GM23248 (cell line): ENCODE results near the gene CMKLR1. TPM values are rescaled to one million over a fixed set of nuclear protein-coding genes. Genes with fewer than 3 reads are reported as not detected.
A peak's percentile ranks its signal among the peaks of the same experiment; 100 is the strongest.

Experiments used
- DNase-seq: peaks from one replicate; pipeline ENCODE4 v3.0.0-alpha.2; 2015
- H2AFZ ChIP-seq: fragments of 200-600 bp; sonication (generic); 2 replicates; pipeline ENCODE4 v1.6.1; 2016; ENCODE audit warnings: antibody characterized with exemption
- H3F3A ChIP-seq: fragments of 200-600 bp; sonication (generic); 2 replicates; pipeline ENCODE4 v1.6.1; 2016; ENCODE audit warnings: mild to moderate bottlenecking, antibody characterized with exemption, mixed run types; ENCODE audit not compliant: insufficient read depth
- H3K27ac ChIP-seq: fragments of 200-600 bp; sonication (generic); 2 replicates; pipeline ENCODE4 v1.5.1; 2016; ENCODE audit warnings: mild to moderate bottlenecking
- H3K27me3 ChIP-seq: fragments of 200-600 bp; sonication (generic); replicated peaks from 2 replicates; pipeline ENCODE4 v1.6.1; 2016; ENCODE audit warnings: mild to moderate bottlenecking; ENCODE audit not compliant: insufficient read depth
- H3K36me3 ChIP-seq: fragments of 200-600 bp; sonication (generic); 2 replicates; pipeline ENCODE4 v1.6.1; 2016; ENCODE audit warnings: low read depth, mild to moderate bottlenecking
- H3K4me1 ChIP-seq: fragments of 200-600 bp; sonication (generic); 2 replicates; pipeline ENCODE4 v1.6.1; 2016; ENCODE audit warnings: mild to moderate bottlenecking; ENCODE audit not compliant: insufficient read depth
- H3K4me2 ChIP-seq: fragments of 200-600 bp; sonication (generic); one replicate; pipeline ENCODE4 v1.6.1; 2016; ENCODE audit warnings: mild to moderate bottlenecking; ENCODE audit not compliant: unreplicated experiment
- H3K4me3 ChIP-seq: fragments of 200-600 bp; sonication (generic); 2 replicates; pipeline ENCODE4 v1.5.1; 2016; ENCODE audit warnings: mild to moderate bottlenecking
- H3K79me2 ChIP-seq: fragments of 200-600 bp; sonication (generic); 2 replicates; pipeline ENCODE4 v1.6.1; 2016; ENCODE audit warnings: mild to moderate bottlenecking; ENCODE audit not compliant: insufficient read depth
- H3K9ac ChIP-seq: fragments of 200-600 bp; sonication (generic); 2 replicates; pipeline ENCODE4 v1.6.1; 2016; ENCODE audit warnings: mild to moderate bottlenecking
- H3K9me2 ChIP-seq: fragments of 200-600 bp; sonication (generic); 2 replicates; pipeline ENCODE4 v1.6.1; 2016; ENCODE audit warnings: mixed run types, mild to moderate bottlenecking, moderate library complexity; ENCODE audit not compliant: insufficient read depth
- H3K9me3 ChIP-seq: fragments of 200-600 bp; sonication (generic); one replicate; pipeline ENCODE4 v1.6.1; 2017; ENCODE audit warnings: low read depth
- H4K20me1 ChIP-seq: fragments of 200-600 bp; sonication (generic); 2 replicates; pipeline ENCODE4 v1.6.0; 2016; ENCODE audit not compliant: insufficient read depth
- EZH2 ChIP-seq: fragments of 200-600 bp; sonication (generic); IDR thresholded peaks from 2 replicates; pipeline ENCODE4 v1.6.1; 2018; ENCODE audit warnings: antibody characterized with exemption, mild to moderate bottlenecking; ENCODE audit not compliant: insufficient read depth, poor library complexity, severe bottlenecking
- EZH2phosphoT487 ChIP-seq: fragments of 200-600 bp; sonication (generic); IDR thresholded peaks from 2 replicates; pipeline ENCODE4 v1.6.1; 2018; ENCODE audit warnings: antibody characterized with exemption, moderate library complexity, mild to moderate bottlenecking, low read depth; ENCODE audit not compliant: insufficient read depth
- WGBS, 2 experiments: methylation state at CpG; one replicate each; pipeline ENCODE4 v1.1.6; 2015 to 2017; ENCODE audit warnings: low lambda C conversion rate in 2 of 2, low coverage in 1 of 2; ENCODE audit errors: missing lambda C conversion rate in 2 of 2; 5-methylcytosine and 5-hydroxymethylcytosine counted together
- in situ Hi-C: fragments of 300-500 bp; cut with MboI; formaldehyde crosslinking; loops from 2 replicates; pipeline ENCODE4 v1.15.0; 2020
- polyA plus RNA-seq: library from polyadenylated mRNA; unstranded; fragments of >200 nt; fragmentation: Nextera tagmentation; extraction: Ambion mirVana; gene quantifications from 2 replicates; pipeline ENCODE4 v1.2.1, GENCODE V29; 2016
- total RNA-seq: library from RNA; depleted of rRNA; stranded (reverse); fragments of >200 nt; shearing (Covaris generic); gene quantifications from 2 replicates; pipeline ENCODE4 v1.2.3, GENCODE V29; 2014

The CMKLR1 gene
- total and polyA plus RNA-seq, 2 experiments from 2014 or later = 1.9 to 2.9 TPM

DNA sequence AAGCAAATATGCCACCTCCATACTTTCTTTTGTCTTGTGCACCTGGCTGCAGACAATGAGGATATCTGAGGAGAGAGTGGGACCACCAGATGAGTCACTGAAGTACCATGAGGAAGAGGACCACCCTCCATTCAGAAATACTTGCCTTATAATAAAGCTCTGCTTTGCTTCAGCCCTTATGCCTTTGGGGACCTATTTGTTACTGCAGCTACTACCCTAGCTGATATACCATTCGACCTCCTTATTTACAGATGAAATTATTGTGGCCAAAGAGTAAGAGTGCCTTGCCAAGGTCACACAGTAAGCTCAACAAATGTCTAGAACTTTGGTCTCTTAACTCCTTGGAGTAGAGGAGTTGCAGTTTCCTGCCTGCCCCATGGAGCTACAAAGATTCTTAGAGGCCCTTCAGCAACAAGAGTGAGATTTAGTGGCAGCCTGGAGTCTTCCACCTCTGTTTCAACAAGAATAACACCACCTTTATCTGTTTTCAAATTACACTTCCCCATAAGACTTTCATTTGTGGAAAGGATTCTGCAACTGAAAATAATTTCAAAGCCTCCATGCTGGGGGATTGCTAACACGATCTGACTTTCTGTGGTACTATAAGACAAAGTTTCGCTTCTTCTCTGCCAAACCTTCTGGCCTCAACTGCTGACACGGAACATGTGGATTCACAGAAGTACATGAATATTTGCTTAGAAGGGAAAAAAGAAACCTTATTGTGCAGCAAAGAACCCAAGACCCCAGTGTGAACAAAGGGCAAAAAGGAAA, 3.6 kb downstream of the CMKLR1 start:
- H3K36me3 ChIP-seq = no peaks in the 10 kb centered on the region
- no peak for DNase-seq
- H3K9me2 ChIP-seq = no peaks in the 10 kb centered on the region
- WGBS, 2 experiments = 66 to 71% methylated on average over 4 of the region's 4 CpGs
- no peaks in the 10 kb centered on the region for H4K20me1 ChIP-seq
- peaks cover 14% of the 10 kb centered on the region for H3F3A ChIP-seq
- no peak overlapping the region for H3K4me2 ChIP-seq
- H3K4me3 ChIP-seq = no peak overlapping the region
- no peaks in the 10 kb centered on the region for H3K79me2 ChIP-seq
- no peak overlapping the region for H3K9ac ChIP-seq
- no peaks in the 10 kb centered on the region for H3K9me3 ChIP-seq
- in situ Hi-C loops = no loop called here
- H3K4me1 ChIP-seq = peaks cover 34% of the 10 kb centered on the region
- no peak overlapping the region for H2AFZ ChIP-seq
- no peaks in the 10 kb centered on the region for H3K27me3 ChIP-seq
- H3K27ac ChIP-seq = no peak overlapping the region
- TF ChIP-seq EZH2phosphoT487 (no peak), EZH2 (no peak)

DNA sequence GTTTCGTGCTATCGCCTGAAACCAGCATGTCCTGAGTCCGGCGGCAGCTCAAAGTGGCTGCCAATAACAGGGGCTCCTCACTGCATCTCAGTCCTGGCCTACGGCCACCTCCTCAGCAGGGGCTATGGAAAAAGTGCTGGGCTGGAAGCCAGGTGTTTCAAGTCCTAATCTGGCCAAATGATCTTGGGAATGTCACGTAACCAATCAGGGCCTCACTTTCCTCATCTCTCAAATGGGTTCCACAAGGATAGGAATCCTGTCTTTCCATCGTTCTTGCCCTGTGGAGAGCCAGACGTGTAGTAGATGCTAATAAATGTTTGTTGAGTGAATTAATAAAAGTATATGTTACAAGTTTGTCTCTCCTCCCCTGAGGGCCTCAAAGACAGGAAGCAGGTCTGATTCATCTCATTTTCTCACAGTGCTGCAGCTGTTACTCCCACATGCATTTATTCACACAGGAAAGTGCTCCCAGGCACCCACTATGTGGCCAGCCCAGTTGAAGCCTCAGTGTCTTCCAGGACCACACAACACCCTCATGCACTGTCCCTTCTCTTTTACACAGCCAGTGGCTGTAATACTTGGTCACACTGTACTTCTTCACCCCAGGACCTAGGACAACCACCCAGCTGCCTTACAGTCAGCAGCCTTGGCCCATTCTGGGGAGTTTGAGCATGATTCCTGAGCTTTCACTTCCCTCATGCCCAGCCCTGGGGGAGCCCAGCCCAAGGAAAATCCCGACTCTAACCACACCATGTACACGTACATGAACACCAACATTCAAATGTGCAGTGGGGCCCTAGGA, 5.0 kb downstream of the CMKLR1 start:
- no peaks in the 10 kb centered on the region for H3K9me2 ChIP-seq
- H3K9me3 ChIP-seq = no peaks in the 10 kb centered on the region
- H4K20me1 ChIP-seq = no peaks in the 10 kb centered on the region
- WGBS, 2 experiments = 65 to 69% methylated on average over 10 of the region's 10 CpGs
- H3K9ac ChIP-seq = no peak overlapping the region
- H3K4me2 ChIP-seq = no peak overlapping the region
- peaks cover 14% of the 10 kb centered on the region for H3F3A ChIP-seq
- peak overlapping the region; percentile 60 for H3K27ac ChIP-seq
- H3K4me3 ChIP-seq = no peak overlapping the region
- no peaks in the 10 kb centered on the region for H3K79me2 ChIP-seq
- no peak for TF ChIP-seq EZH2phosphoT487
- TF ChIP-seq EZH2 = no peak
- in situ Hi-C loops = no loop called here
- H3K4me1 ChIP-seq = peaks cover 31% of the 10 kb centered on the region
- DNase-seq = peak; percentile 87
- H3K27me3 ChIP-seq = no peaks in the 10 kb centered on the region
- H3K36me3 ChIP-seq = no peaks in the 10 kb centered on the region
- H2AFZ ChIP-seq = no peak overlapping the region

DNA sequence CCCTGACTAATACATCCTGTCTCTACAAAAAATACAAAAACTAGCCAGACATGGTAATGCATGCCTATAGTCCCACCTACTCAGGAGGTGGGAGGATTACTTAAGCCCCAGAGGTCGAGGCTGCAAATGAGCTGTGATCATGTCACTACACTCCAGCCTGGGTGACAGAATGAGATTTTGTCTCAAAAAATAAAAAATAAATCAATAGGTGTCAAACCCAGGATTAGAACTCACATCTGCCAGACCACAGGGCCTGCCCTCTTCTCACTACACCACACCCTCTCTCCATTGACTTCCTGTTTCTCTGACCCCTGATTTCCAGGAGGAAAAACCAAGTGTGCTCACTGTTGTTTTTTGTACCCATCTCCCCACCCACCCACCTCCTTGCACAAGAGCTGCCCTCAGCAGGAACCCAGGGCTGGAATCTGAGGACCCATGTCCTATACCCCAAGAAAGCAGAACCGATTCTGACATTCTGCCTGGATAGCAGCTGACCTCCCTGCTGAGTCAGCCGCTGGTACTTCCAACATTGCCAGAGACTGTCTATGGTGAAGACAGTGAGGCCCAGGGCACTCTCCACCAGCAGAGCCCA, 6.2 kb downstream of the CMKLR1 start:
- peak; percentile 89 for DNase-seq
- H3K27me3 ChIP-seq = no peaks in the 10 kb centered on the region
- H3K79me2 ChIP-seq = no peaks in the 10 kb centered on the region
- H3K4me1 ChIP-seq = peaks cover 26% of the 10 kb centered on the region
- WGBS, 2 experiments = 7 to 16% methylated on average over 3 of the region's 3 CpGs
- H3K9me3 ChIP-seq = no peaks in the 10 kb centered on the region
- no peaks in the 10 kb centered on the region for H3K36me3 ChIP-seq
- in situ Hi-C loops = no loop called here
- no peak overlapping the region for H3K4me3 ChIP-seq
- TF ChIP-seq EZH2 (no peak), EZH2phosphoT487 (no peak)
- H3K27ac ChIP-seq = peak overlapping the region; percentile 60
- H4K20me1 ChIP-seq = no peaks in the 10 kb centered on the region
- H3K9me2 ChIP-seq = no peaks in the 10 kb centered on the region
- H3K9ac ChIP-seq = no peak overlapping the region
- no peak overlapping the region for H2AFZ ChIP-seq
- peaks cover 14% of the 10 kb centered on the region for H3F3A ChIP-seq
- peak overlapping the region; percentile 8 for H3K4me2 ChIP-seq

DNA sequence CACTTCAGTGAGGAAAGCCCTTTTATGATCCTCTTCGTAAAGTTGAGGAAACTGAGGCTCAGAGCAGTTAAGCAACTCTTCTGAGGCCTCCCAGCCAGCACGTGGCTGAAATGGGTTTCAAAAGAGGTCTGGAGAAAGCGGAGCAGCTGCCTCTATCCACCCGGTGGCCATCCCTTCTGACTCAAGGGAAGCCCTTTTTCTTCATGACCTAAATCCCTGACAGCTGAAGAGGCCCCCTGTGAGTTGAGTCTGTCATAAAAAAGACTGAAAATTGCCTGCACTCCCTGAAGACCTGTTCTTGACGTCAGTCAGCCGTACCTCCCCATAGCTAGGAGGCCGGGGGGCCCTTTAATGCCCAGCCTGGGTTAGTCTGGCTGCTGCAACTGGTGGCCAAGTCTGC, 10.7 kb downstream of the CMKLR1 start:
- Histone ChIP-seq H3K9me2 (no peaks in the 10 kb centered on the region), H3K4me1 (peaks cover 13% of the 10 kb centered on the region), H3K27me3 (no peaks in the 10 kb centered on the region; the same call in 1 of the 2 replicates), H3K27ac (no peak overlapping the region), H3K4me2 (no peak overlapping the region), H3K79me2 (no peaks in the 10 kb centered on the region), H3K4me3 (no peak overlapping the region), H3K9me3 (no peaks in the 10 kb centered on the region), H2AFZ (no peak overlapping the region), H4K20me1 (no peaks in the 10 kb centered on the region), H3F3A (peaks cover 8% of the 10 kb centered on the region), H3K36me3 (no peaks in the 10 kb centered on the region), H3K9ac (no peak overlapping the region)
- in situ Hi-C loops = no loop called here
- DNase-seq = no peak
- TF ChIP-seq EZH2 (no peak), EZH2phosphoT487 (no peak)
- WGBS, 2 experiments = 65 to 75% methylated on average over 7 of the region's 7 CpGs
